SK-N-MC (cell line): ENCODE measurements around the gene LPCAT3.

Experiments used
- EZH2 ChIP-seq: fragments of 200-600 bp; sonication (generic); IDR thresholded peaks from one replicate; pipeline ENCODE4 v1.6.1; 2017; ENCODE audit warnings: antibody characterized with exemption
- POLR2AphosphoS5 ChIP-seq: IDR thresholded peaks from 2 replicates; pipeline ENCODE4 v1.6.1; 2012; ENCODE audit warnings: mild to moderate bottlenecking, low read depth, low read length, borderline replicate concordance

- TF ChIP-seq EZH2 (no peak), POLR2AphosphoS5 (no peak)
Observed at GRCh38 chr12:7032990-7033389, 14.7 kb upstream of the LPCAT3 start.
